H1 (cell line): ENCODE data around the gene ZNF385C.

Source experiments
- ASH2L ChIP-seq: fragments of 200-600, 300-600 bp; sonication (generic); IDR thresholded peaks from one replicate; pipeline ENCODE4 v1.7.1; 2017; ENCODE audit warnings: low read length
- BRCA1 ChIP-seq: IDR thresholded peaks from 2 replicates; pipeline ENCODE4 v1.6.1; 2012; ENCODE audit warnings: low read depth, low read length, improper control_type of control experiment
- CBX8 ChIP-seq: fragments of 300-800, 300-1000 bp; sonication (generic); IDR thresholded peaks from 2 replicates; pipeline ENCODE4 v1.7.1; 2016; ENCODE audit warnings: low read depth, low read length, borderline replicate concordance
- CEBPB ChIP-seq: IDR thresholded peaks from 2 replicates; pipeline ENCODE4 v1.6.1; 2012; ENCODE audit warnings: low read depth, low read length
- CTCF ChIP-seq, 3 experiments: IDR thresholded peaks; 1 replicate in 2 of 3; 2 replicates in 1 of 3; pipeline versions ENCODE4 v1.5.1 to v1.6.1; 2011; ENCODE audit warnings: low read length in 3 of 3, mild to moderate bottlenecking in 3 of 3, inconsistent platforms in 2 of 3, low read depth in 1 of 3, moderate library complexity in 1 of 3; ENCODE audit not compliant: insufficient read depth in 1 of 3; ENCODE audit errors: control extremely low read depth in 1 of 3
- EZH2 ChIP-seq: fragments of 200-600 bp; sonication (generic); IDR thresholded peaks from 2 replicates; pipeline ENCODE4 v1.7.1; 2012; ENCODE audit warnings: low read depth, mild to moderate bottlenecking, moderate library complexity, low read length, inconsistent platforms; ENCODE audit not compliant: severe bottlenecking
- JUN ChIP-seq: IDR thresholded peaks from 2 replicates; pipeline ENCODE4 v1.6.1; 2011; ENCODE audit warnings: low read depth, mild to moderate bottlenecking, improper control_type of control experiment, low read length
- NRF1 ChIP-seq: IDR thresholded peaks from 2 replicates; pipeline ENCODE4 v1.6.1; 2011; ENCODE audit warnings: mild to moderate bottlenecking, low read depth, low read length, improper control_type of control experiment

- no peak for TF ChIP-seq CTCF (IDR thresholded peaks at IDR 0.05; ENCODE audit: control extremely low read depth in 1 of 3, insufficient read depth in 1 of 3, low read depth in 1 of 3, low read length in 3 of 3)
- TF ChIP-seq EZH2: no peak
- TF ChIP-seq ASH2L: no peak
- no peak for TF ChIP-seq CEBPB
- TF ChIP-seq CBX8: no peak
- TF ChIP-seq BRCA1: no peak
- TF ChIP-seq JUN: no peak
- TF ChIP-seq NRF1: no peak
These were observed 48.4 kb downstream of the ZNF385C start for GRCh38 chr17:42049834-42050392.
